Stimulated activated CD8-positive, alpha-beta memory T cell treated with anti-CD3 and anti-CD28 coated beads, Interleukin-15, amount 100 ng/mL, for 1 hour (primary cell): ENCODE measurements around the gene CPA1.

Experiments used
- DNase-seq: peaks from one replicate; pipeline ENCODE4 v3.0.0-alpha.2; 2020; ENCODE audit warnings: low read depth

The CPA1 gene

GRCh38 chr7:130396109-130396508 is 15.8 kb downstream of the CPA1 start:
- no peak for DNase-seq

- DNase-seq: no peak
These were observed 16.9 kb downstream of the CPA1 start for GRCh38 chr7:130397051-130397757.

GRCh38 chr7:130397758-130398073 is 17.4 kb downstream of the CPA1 start:
- DNase-seq: no peak

GRCh38 chr7:130398526-130399090 is 18.3 kb downstream of the CPA1 start:
- DNase-seq: no peak

- DNase-seq: no peak
These were observed 19.9 kb downstream of the CPA1 start for GRCh38 chr7:130400120-130400572.

GRCh38 chr7:130401101-130401500 is 20.8 kb downstream of the CPA1 start:
- DNase-seq: no peak

GRCh38 chr7:130401578-130401977 is 21.3 kb downstream of the CPA1 start:
- no peak for DNase-seq

- DNase-seq: no peak
These were observed 24.7 kb downstream of the CPA1 start for GRCh38 chr7:130405003-130405402.

- DNase-seq: no peak
These were observed 28.9 kb downstream of the CPA1 start for GRCh38 chr7:130409067-130409711.

- no peak for DNase-seq
These were observed 29.4 kb downstream of the CPA1 start for GRCh38 chr7:130409712-130410072.

GRCh38 chr7:130410868-130411541 is 30.7 kb downstream of the CPA1 start:
- DNase-seq: no peak

GRCh38 chr7:130413201-130413600 is 32.9 kb downstream of the CPA1 start:
- no peak for DNase-seq

- no peak for DNase-seq
These were observed 34.7 kb downstream of the CPA1 start for GRCh38 chr7:130415006-130415405.

GRCh38 chr7:130417213-130417612 is 36.9 kb downstream of the CPA1 start:
- DNase-seq: no peak

- no peak for DNase-seq
These were observed 38.0 kb downstream of the CPA1 start for GRCh38 chr7:130418306-130418705.

- no peak for DNase-seq
These were observed 39.4 kb downstream of the CPA1 start for GRCh38 chr7:130419658-130420057.

GRCh38 chr7:130420943-130421578 is 40.8 kb downstream of the CPA1 start:
- no peak for DNase-seq

GRCh38 chr7:130421684-130422083 is 41.4 kb downstream of the CPA1 start:
- no peak for DNase-seq

GRCh38 chr7:130423501-130424037 is 43.3 kb downstream of the CPA1 start:
- no peak for DNase-seq

- DNase-seq: no peak
These were observed 45.5 kb downstream of the CPA1 start for GRCh38 chr7:130425796-130426195.

- no peak for DNase-seq
These were observed 46.3 kb downstream of the CPA1 start for GRCh38 chr7:130426564-130426963.

GRCh38 chr7:130429019-130429418 is 48.7 kb downstream of the CPA1 start:
- no peak for DNase-seq
